Vagina (tissue), 2 donors: ENCODE data around the gene DMAC2L.

Experiments
- POLR2A ChIP-seq, 2 donors: fragments of 450-650 bp; IDR thresholded peaks; one replicate each; pipeline ENCODE4 v1.6.1; 2017; ENCODE audit warnings: antibody characterized with exemption in 2 of 2, mild to moderate bottlenecking in 2 of 2, moderate library complexity in 2 of 2
- TF ChIP-seq, protein P1 (sequence below), 3 experiments: fragments of 450-650 bp in 2 of 3; fragments of 200-600 bp in 1 of 3; sonication (generic) in 1 of 3; IDR thresholded peaks; one replicate each; pipeline ENCODE4 v1.5.1; 2017 to 2019; ENCODE audit warnings: antibody characterized with exemption in 3 of 3, mild to moderate bottlenecking in 2 of 3, moderate library complexity in 2 of 3

DNA sequence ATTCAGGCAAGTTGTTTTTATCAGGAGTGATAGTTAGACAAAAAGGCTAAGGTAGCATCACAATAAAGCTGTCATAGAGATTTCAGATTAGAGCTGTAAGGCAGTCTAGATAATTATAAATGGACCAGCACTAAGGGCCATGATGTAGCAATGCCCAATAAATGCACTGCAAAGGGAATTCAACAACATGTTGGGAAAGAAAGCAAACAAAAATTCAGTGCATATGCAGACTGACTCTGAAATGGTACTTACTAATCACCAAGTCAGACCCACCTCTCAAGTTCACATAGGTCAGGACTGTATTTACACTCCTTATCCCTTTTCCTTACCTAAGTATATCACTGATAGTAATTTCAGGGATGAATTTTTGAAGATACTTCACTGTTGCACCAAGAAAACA lies 47.1 kb upstream of the DMAC2L start:
- TF ChIP-seq, protein P1, sequence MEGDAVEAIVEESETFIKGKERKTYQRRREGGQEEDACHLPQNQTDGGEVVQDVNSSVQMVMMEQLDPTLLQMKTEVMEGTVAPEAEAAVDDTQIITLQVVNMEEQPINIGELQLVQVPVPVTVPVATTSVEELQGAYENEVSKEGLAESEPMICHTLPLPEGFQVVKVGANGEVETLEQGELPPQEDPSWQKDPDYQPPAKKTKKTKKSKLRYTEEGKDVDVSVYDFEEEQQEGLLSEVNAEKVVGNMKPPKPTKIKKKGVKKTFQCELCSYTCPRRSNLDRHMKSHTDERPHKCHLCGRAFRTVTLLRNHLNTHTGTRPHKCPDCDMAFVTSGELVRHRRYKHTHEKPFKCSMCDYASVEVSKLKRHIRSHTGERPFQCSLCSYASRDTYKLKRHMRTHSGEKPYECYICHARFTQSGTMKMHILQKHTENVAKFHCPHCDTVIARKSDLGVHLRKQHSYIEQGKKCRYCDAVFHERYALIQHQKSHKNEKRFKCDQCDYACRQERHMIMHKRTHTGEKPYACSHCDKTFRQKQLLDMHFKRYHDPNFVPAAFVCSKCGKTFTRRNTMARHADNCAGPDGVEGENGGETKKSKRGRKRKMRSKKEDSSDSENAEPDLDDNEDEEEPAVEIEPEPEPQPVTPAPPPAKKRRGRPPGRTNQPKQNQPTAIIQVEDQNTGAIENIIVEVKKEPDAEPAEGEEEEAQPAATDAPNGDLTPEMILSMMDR (IDR thresholded peaks at IDR 0.05): no peak
- TF ChIP-seq POLR2A (IDR thresholded peaks at IDR 0.05): no peak
